Smooth muscle cell (in vitro differentiated cells): ENCODE results near the gene SLAMF9. TPM values are rescaled to one million over a fixed set of nuclear protein-coding genes. Genes with fewer than 3 reads are reported as not detected.

Experiments used
- DNase-seq: peaks from one replicate; lab custom pipeline; 2025; ENCODE audit not compliant: unreplicated experiment; lab: John Stamatoyannopoulos, UW
- H2AFZ ChIP-seq: fragments of 200-600 bp; sonication (generic); 2 replicates; pipeline ENCODE4 v1.6.0; 2016; ENCODE audit warnings: antibody characterized with exemption, low read depth, mild to moderate bottlenecking
- H3F3A ChIP-seq: fragments of 200-600 bp; sonication (generic); 2 replicates; pipeline ENCODE4 v1.6.0; 2017; ENCODE audit warnings: antibody characterized with exemption, low read depth
- H3K27ac ChIP-seq: fragments of 200-600 bp; sonication (generic); 2 replicates; pipeline ENCODE4 v1.5.1; 2016; ENCODE audit warnings: low read depth, mild to moderate bottlenecking
- H3K27me3 ChIP-seq: fragments of 200-600 bp; sonication (generic); 2 replicates; pipeline ENCODE4 v1.6.1; 2016; ENCODE audit warnings: low read depth, mild to moderate bottlenecking
- H3K36me3 ChIP-seq: fragments of 200-600 bp; sonication (generic); 2 replicates; pipeline ENCODE4 v1.5.1; 2016; ENCODE audit warnings: low read depth
- H3K4me1 ChIP-seq: fragments of 200-600 bp; sonication (generic); 2 replicates; pipeline ENCODE4 v1.5.1; 2016; ENCODE audit warnings: low read depth
- H3K4me2 ChIP-seq: fragments of 200-600 bp; sonication (generic); 2 replicates; pipeline ENCODE4 v1.6.0; 2016; ENCODE audit warnings: mild to moderate bottlenecking
- H3K4me3 ChIP-seq: fragments of 200-600 bp; sonication (generic); 2 replicates; pipeline ENCODE4 v1.5.1; 2016; ENCODE audit warnings: mild to moderate bottlenecking
- H3K79me2 ChIP-seq: fragments of 200-600 bp; sonication (generic); 2 replicates; pipeline ENCODE4 v1.6.0; 2016; ENCODE audit warnings: low read depth, mild to moderate bottlenecking
- H3K9ac ChIP-seq: fragments of 200-600 bp; sonication (generic); 2 replicates; pipeline ENCODE4 v1.6.0; 2016; ENCODE audit warnings: low read depth
- H3K9me3 ChIP-seq: fragments of 200-600 bp; sonication (generic); replicated peaks from 2 replicates; pipeline ENCODE4 v1.5.1; 2016; ENCODE audit warnings: low read depth
- H4K20me1 ChIP-seq: fragments of 200-600 bp; sonication (generic); 2 replicates; pipeline ENCODE4 v1.6.0; 2016; ENCODE audit warnings: low read depth
- CTCF ChIP-seq: fragments of 200-600 bp; sonication (generic); IDR thresholded peaks from 2 replicates; pipeline ENCODE4 v1.5.1; 2017; ENCODE audit warnings: borderline replicate concordance, mild to moderate bottlenecking, antibody characterized with exemption; ENCODE audit not compliant: insufficient read depth, poor library complexity, severe bottlenecking
- WGBS: methylation state at CpG from one replicate; pipeline ENCODE4 v1.1.7; 2016; ENCODE audit warnings: low lambda C conversion rate; 5-methylcytosine and 5-hydroxymethylcytosine counted together
- polyA plus RNA-seq: library from polyadenylated mRNA; unstranded; fragments of >200 nt; fragmentation: Nextera tagmentation; extraction: Ambion mirVana; gene quantifications from 2 replicates; pipeline ENCODE4 v1.2.1, GENCODE V29; 2016
- total RNA-seq: library from RNA; depleted of rRNA; stranded (reverse); fragments of >200 nt; gene quantifications from 2 replicates; pipeline ENCODE4 v1.2.3, GENCODE V29; 2014

SLAMF9 gene
- total and polyA plus RNA-seq, 2 experiments from 2014 or later, result 1.3 to 2.1 TPM

DNA sequence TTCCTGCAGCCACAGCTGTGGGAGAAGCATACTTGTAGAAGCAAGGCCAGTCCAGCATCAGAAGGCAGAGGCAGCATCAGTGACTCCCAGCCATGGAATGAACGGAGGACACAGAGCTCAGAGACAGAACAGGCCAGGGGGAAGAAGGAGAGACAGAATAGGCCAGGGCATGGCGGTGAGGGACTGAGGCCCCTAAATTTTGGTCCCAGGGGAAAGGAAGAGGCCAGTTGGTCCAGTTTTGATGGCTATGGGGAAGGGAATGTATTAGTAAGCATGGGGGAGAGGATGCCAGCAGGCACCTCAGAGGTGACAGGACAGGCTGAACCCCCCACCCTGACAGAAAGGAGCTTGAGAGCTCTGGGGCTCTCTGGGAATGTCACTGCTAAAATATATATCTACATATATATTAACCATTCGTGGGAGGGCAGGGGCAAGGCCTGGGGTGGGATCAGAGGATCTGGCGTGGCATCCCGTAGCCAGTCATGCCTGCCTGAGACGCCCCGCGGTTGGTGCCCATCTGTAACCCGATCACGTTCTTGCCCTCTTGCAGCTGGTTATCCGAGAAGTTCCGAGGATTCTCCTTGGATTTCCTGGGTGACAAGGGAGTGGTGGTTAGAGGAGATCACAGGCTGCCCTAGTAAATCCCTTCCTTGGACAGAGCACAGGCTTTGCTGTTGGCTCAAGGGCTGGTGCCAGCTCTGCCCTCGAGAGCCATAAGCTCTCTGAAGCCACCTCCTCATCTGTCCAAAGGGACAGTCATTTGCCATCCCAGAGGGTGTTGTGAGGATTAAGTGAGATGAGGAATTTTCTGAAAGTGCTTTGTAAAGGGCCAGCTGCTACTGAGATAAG lies 35.5 kb downstream of the SLAMF9 start:
- H3K4me2 ChIP-seq, result peak overlapping the region; percentile 13
- H4K20me1 ChIP-seq, result peaks cover 68% of the 10 kb centered on the region
- H3K27ac ChIP-seq, result peak overlapping the region; percentile 84
- H3K79me2 ChIP-seq, result peaks cover 46% of the 10 kb centered on the region
- TF ChIP-seq CTCF, result no peak
- H3K4me1 ChIP-seq, result peaks cover 36% of the 10 kb centered on the region
- WGBS, result 84% methylated on average over 12 of the region's 13 CpGs
- no peaks in the 10 kb centered on the region for H3K27me3 ChIP-seq
- no peak overlapping the region for H2AFZ ChIP-seq
- no peak overlapping the region for H3K4me3 ChIP-seq
- H3K9ac ChIP-seq, result no peak overlapping the region
- H3F3A ChIP-seq, result peaks cover 65% of the 10 kb centered on the region
- no peaks in the 10 kb centered on the region for H3K36me3 ChIP-seq
- no peak for DNase-seq
- H3K9me3 ChIP-seq, result no peaks in the 10 kb centered on the region

DNA sequence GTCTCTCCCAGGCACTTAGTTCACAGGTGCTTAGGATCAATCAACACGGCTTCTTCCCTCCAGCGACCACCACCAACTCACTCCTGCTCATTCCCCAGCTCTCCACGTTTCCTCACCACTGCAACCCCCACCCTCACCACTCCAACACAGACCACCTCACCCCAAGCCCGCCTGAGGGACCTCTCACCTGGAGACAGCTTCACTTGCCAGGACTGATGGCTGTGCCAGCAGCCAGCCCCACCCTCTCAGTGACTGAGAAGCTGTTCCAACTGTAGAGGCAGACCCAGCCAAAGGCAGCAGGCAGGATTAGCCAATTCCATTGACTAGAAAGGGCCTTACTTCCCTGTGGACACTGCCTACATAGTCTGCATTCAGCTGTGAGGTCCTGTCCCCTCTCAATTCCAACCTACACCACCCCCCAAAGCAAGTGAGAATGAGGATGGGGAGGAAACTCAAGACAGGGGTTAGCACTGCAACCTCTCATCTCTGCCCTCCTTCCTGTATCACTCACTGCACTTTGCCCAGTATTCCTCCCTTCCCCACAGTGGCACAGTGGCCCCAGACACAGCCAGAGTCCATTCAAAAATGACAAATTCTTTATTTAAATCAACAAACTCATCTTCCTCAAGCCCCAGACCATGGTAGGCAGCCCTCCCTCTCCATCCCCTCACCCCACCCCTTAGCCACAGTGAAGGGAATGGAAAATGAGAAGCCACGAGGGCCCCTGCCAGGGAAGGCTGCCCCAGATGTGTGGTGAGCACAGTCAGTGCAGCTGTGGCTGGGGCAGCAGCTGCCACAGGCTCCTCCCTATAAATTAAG lies 36.3 kb downstream of the SLAMF9 start:
- 73% methylated on average over 5 of the region's 5 CpGs for WGBS
- H4K20me1 ChIP-seq, result peaks cover 65% of the 10 kb centered on the region
- H2AFZ ChIP-seq, result no peak overlapping the region
- H3K27me3 ChIP-seq, result no peaks in the 10 kb centered on the region
- no peaks in the 10 kb centered on the region for H3K36me3 ChIP-seq
- H3K9me3 ChIP-seq, result no peaks in the 10 kb centered on the region
- H3K4me3 ChIP-seq, result no peak overlapping the region
- peak overlapping the region; percentile 84 for H3K27ac ChIP-seq
- no peak overlapping the region for H3K9ac ChIP-seq
- peaks cover 37% of the 10 kb centered on the region for H3K79me2 ChIP-seq
- TF ChIP-seq CTCF, result no peak
- H3K4me1 ChIP-seq, result peaks cover 29% of the 10 kb centered on the region
- peaks cover 66% of the 10 kb centered on the region for H3F3A ChIP-seq
- DNase-seq, result no peak
- peak overlapping the region; percentile 13 for H3K4me2 ChIP-seq

- Histone ChIP-seq H3K79me2 (peaks cover 24% of the 10 kb centered on the region), H3K36me3 (no peaks in the 10 kb centered on the region), H3K27ac (peak overlapping the region; percentile 84), H3K27me3 (no peaks in the 10 kb centered on the region), H4K20me1 (peaks cover 52% of the 10 kb centered on the region), H3F3A (peaks cover 56% of the 10 kb centered on the region), H3K4me1 (peaks cover 26% of the 10 kb centered on the region), H2AFZ (no peak overlapping the region), H3K4me2 (peak overlapping the region; percentile 60), H3K4me3 (no peak overlapping the region), H3K9me3 (no peaks in the 10 kb centered on the region), H3K9ac (peak overlapping the region; percentile 49)
- no peak for TF ChIP-seq CTCF
- no peak for DNase-seq
- WGBS, result 30% methylated on average over 9 of the region's 9 CpGs
Observed at GRCh38 chr1:159916242-159917051, 37.6 kb downstream of the SLAMF9 start.
